HCT116 (cell line): ENCODE data around the gene ZNF346.

Source experiments
- RAD21 ChIP-seq: IDR thresholded peaks from 2 replicates; pipeline ENCODE4 v1.6.1; 2012; ENCODE audit warnings: low read depth, mild to moderate bottlenecking
- TF ChIP-seq, protein P1 (sequence below), 3 experiments: fragments of 200-600 bp in 1 of 3; sonication (generic) in 1 of 3; IDR thresholded peaks in 2 of 3; conservative IDR thresholded peaks in 1 of 3; 2 replicates each; pipeline ENCODE4 v1.5.1; 2012 to 2017; ENCODE audit warnings: low read depth in 2 of 3, low read length in 2 of 3, antibody characterized with exemption in 1 of 3, borderline replicate concordance in 1 of 3, control low read depth in 1 of 3, mild to moderate bottlenecking in 1 of 3, mixed read lengths in 1 of 3, mixed run types in 1 of 3, moderate library complexity in 1 of 3; ENCODE audit not compliant: insufficient read depth in 1 of 3

DNA sequence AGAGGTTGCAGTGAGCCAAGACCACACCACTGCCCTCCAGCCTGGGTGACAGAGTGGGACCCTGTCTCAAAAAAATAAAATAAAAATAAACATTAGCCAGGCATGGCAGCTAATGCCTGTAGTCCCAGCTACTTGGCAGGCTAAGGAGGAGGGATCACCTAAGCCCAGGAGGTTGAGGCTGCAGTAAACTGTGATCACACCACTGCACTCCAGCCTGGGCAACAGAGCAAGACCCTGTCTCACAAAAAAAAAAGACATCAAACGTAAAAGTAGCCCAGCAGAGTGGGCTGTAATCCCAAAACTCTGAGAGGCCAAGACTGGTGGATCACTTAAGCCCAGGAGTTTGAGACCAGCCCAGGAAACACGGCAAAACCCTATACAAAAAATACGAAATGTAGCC, 34.9 kb upstream of the ZNF346 start:
- TF ChIP-seq, protein P1, sequence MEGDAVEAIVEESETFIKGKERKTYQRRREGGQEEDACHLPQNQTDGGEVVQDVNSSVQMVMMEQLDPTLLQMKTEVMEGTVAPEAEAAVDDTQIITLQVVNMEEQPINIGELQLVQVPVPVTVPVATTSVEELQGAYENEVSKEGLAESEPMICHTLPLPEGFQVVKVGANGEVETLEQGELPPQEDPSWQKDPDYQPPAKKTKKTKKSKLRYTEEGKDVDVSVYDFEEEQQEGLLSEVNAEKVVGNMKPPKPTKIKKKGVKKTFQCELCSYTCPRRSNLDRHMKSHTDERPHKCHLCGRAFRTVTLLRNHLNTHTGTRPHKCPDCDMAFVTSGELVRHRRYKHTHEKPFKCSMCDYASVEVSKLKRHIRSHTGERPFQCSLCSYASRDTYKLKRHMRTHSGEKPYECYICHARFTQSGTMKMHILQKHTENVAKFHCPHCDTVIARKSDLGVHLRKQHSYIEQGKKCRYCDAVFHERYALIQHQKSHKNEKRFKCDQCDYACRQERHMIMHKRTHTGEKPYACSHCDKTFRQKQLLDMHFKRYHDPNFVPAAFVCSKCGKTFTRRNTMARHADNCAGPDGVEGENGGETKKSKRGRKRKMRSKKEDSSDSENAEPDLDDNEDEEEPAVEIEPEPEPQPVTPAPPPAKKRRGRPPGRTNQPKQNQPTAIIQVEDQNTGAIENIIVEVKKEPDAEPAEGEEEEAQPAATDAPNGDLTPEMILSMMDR (IDR thresholded peaks at IDR 0.05 in 2 of 3, conservative IDR thresholded peaks at IDR 0.05 in 1 of 3; ENCODE audit: borderline replicate concordance in 1 of 3, insufficient read depth in 1 of 3, low read depth in 2 of 3, low read length in 2 of 3): no peak
- TF ChIP-seq RAD21: no peak
